NCI-H460 (cell line): ENCODE data around the gene ADM5. TPM values are rescaled to one million over a fixed set of nuclear protein-coding genes. Genes with fewer than 3 reads are reported as not detected.

ENCODE experiments used
- DNase-seq: peaks from one replicate; pipeline ENCODE4 v3.0.0-alpha.2; 2016; ENCODE audit warnings: low read depth; ENCODE audit errors: extremely low read depth
- total RNA-seq: library from RNA; depleted of rRNA; stranded (reverse); fragments of >200 nt; shearing (Covaris generic); gene quantifications from 2 replicates; pipeline ENCODE4 v1.2.3, GENCODE V29; 2014

Gene ADM5
- total RNA-seq, 1 experiment from 2014 or later, result 3.2 TPM

- DNase-seq, result no peak
Observed at GRCh38 chr19:49678985-49679770, 10.2 kb upstream of the ADM5 start.

GRCh38 chr19:49679771-49680413 lies 9.5 kb upstream of the ADM5 start:
- DNase-seq, result no peak

- DNase-seq, result peak; percentile 68
Observed at GRCh38 chr19:49680421-49681351, 8.7 kb upstream of the ADM5 start.

- DNase-seq, result no peak
Observed at GRCh38 chr19:49681830-49682229, 7.6 kb upstream of the ADM5 start.

GRCh38 chr19:49682274-49682673 lies 7.1 kb upstream of the ADM5 start:
- no peak for DNase-seq

GRCh38 chr19:49683814-49684250 lies 5.6 kb upstream of the ADM5 start:
- no peak for DNase-seq

- no peak for DNase-seq
Observed at GRCh38 chr19:49684251-49684982, 5.0 kb upstream of the ADM5 start.

GRCh38 chr19:49684983-49685553 lies 4.3 kb upstream of the ADM5 start:
- DNase-seq, result no peak

- DNase-seq, result no peak
Observed at GRCh38 chr19:49685845-49686332, 3.5 kb upstream of the ADM5 start.

GRCh38 chr19:49686503-49687088 lies 2.8 kb upstream of the ADM5 start:
- no peak for DNase-seq

GRCh38 chr19:49687150-49687549 lies 2.2 kb upstream of the ADM5 start:
- no peak for DNase-seq

- DNase-seq, result no peak
Observed at GRCh38 chr19:49687566-49688316, 1.7 kb upstream of the ADM5 start.

GRCh38 chr19:49688531-49689132 lies 762 bp upstream of the ADM5 start:
- no peak for DNase-seq

GRCh38 chr19:49690079-49690655 lies 773 bp downstream of the ADM5 start:
- DNase-seq, result no peak

- no peak for DNase-seq
Observed at GRCh38 chr19:49690656-49691242, 1.4 kb downstream of the ADM5 start, which contains the start of gene CPT1C. TSS of gene CPT1C (plus strand) at chr19:49691116. CDS start at chr19:49692253, 1,137 bp downstream.

GRCh38 chr19:49691243-49692146 lies 2.1 kb downstream of the ADM5 start:
- no peak for DNase-seq

- DNase-seq, result no peak
Observed at GRCh38 chr19:49692147-49692506, 2.7 kb downstream of the ADM5 start.
